A204.1 (cell line): Measurements from ENCODE around the gene UFSP1.

Experiments
- FAIRE-seq: peaks from 2 replicates; lab custom pipeline; 2012; peaks lifted over from hg19 to GRCh38; lab: Jason Lieb, UNC

Gene UFSP1

GRCh38 chr7:100895701-100895955 is 6.1 kb upstream of the UFSP1 start, which contains the start of gene ACHE:
TSS of gene ACHE (minus strand) at chr7:100895888. CDS start at chr7:100894232, 1,656 bp downstream.
- FAIRE-seq: no peak

- no peak for FAIRE-seq
Measured at GRCh38 chr7:100894860-100895700, 5.6 kb upstream of the UFSP1 start.

GRCh38 chr7:100893910-100894721 is 4.6 kb upstream of the UFSP1 start:
- FAIRE-seq: no peak

- FAIRE-seq: no peak
Measured at GRCh38 chr7:100893318-100893895, 3.9 kb upstream of the UFSP1 start.

DNA sequence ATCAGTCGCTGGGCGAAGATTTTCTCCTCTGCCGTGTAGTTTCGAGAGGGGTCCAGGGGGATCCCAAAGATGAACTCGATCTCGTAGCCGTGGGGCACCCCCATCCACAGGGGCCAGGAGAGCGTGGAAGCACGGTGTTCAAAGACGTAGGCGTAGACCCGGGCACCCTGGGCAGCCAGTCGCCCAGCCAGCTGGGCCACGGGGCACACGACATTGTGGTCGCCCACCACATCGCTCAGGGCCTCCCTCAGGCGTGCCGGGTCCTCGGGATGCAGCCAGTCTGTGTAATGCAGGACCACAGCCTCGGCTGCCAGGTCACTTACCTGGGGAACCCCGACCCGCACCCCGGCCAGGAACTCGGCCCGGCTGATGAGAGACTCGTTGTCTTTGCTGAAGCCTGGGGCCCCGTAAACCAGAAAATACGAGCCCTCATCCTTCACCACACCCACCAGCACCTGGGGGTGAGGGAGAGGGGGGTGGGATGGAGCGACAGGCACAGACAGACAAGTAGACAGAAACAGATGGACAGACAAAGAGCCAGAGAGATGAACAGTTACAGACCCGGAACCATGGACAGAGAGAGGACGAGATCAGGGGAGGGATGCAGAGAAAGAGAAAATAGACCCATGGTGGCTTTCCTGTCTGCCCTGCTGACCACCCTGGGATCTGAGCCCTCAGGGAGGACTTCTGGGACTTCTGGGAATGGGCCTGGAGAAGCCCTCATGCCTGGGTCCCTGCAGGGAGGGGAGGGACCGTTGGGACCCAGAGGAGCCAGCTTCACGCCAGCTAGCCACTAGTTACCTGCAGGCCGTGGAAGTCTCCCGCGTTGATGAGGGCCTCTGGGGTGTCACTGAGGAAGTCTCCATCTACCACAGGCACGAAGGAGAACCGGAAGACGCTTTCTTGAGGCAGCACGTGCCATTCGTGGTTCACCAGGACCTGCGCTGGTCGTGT is 3.1 kb upstream of the UFSP1 start:
- no peak for FAIRE-seq

DNA sequence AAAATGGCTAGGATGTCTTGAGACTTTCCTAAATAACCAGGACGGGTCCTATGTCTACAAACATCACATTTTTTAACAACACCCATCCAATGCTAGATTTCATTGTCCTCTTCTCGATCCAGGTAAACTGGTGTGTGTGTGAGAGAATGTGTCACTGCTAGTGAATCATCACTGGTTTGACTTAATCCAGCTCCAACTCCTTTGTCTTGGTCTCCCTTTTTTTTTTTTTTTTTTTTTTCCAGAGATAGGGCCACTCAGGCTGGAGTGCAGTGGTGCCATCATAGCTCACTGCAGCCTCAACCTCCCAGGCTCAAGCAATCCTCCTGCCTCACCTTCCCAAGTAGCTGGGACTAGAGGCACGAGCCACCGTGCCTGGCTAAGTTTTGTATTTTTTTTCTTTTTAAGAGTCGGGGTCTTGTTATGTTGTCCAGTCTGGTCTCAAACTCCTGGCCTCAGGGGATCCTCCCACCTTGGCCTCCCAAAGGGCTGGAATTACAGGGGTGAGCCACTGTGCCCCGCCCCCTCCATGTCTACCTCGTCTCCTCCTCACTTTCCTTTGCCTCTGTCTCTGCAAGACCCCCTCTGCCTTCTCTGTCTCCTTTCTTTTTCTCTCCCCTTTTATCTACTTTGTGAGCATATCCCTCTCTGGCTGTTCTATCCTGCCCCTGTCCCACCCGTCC is 2.2 kb upstream of the UFSP1 start:
- FAIRE-seq: no peak

DNA sequence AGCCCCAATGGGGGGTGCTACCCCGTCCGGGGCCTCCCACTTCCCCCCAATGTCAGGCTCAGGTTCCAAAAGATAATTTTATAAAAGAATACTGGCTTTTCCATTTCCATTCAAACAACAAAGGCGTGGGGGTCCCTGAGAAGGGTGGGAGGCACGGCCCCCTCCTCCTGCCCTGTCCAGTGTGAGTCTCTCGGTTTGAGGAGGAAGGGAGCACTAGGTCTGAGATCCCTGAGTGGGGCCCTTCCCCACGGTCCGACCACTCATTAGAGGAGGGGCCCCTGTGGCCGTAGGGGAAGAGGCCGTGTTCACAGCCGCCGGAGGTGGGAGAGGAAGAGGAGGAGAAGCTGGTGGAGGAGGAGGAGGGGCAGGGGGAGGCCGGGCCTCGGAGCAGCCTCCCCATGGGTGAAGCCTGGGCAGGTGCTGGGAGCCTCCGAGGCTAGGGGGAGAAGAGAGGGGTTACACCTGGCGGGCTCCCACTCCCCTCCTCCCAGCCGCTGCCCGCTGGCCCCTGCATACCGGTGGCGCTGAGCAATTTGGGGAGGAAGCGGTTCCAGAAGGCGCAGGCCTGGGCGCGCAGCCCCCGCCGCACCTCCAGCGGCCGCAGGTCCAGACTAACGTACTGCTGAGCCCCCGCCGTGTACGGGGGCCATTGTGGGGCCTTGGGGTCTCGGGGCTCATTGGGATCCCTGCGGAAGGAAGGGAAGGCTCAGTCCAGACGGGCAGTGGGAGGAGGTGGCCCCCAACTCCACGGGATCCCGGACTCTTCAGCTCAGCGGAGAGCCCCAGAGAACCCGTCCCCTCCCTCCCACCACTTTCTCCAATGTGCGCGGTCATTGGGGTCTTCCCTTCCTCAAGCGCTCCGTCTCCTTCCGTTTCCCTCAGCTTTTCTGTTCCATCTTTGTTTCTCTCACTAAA is 1.4 kb upstream of the UFSP1 start:
- no peak for FAIRE-seq

DNA sequence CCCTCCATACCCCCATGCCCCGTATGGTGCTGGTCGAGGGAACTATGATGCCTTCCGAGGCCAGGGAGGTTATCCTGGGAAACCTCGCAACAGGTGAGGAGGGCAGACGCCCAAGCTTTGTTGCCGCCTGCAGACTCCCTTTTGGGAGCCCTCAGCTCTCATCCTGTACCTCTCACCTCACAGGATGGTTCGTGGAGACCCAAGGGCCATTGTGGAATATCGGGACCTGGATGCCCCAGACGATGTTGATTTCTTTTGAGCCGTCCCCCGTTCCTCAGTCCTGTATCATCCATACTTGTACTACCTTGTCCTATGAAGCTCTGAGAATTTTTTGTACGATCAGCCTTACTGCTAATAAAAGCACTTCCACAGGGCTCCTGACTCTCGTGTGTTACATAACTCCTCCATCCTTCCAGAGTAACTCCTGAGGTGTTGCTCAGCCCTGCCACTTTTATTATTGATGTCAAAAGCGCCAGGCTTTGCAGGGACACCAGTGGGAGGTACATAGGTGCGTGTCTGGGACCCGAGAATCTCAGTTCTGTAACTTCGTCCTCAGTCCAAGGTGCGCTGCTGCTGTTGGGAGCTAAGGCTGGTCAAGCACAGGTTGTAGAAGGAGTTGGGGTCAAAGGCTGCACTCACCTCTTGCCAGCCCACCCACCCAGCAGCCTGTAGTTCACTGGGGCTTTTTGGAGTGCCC is 1.1 kb downstream of the UFSP1 start:
- no peak for FAIRE-seq

DNA sequence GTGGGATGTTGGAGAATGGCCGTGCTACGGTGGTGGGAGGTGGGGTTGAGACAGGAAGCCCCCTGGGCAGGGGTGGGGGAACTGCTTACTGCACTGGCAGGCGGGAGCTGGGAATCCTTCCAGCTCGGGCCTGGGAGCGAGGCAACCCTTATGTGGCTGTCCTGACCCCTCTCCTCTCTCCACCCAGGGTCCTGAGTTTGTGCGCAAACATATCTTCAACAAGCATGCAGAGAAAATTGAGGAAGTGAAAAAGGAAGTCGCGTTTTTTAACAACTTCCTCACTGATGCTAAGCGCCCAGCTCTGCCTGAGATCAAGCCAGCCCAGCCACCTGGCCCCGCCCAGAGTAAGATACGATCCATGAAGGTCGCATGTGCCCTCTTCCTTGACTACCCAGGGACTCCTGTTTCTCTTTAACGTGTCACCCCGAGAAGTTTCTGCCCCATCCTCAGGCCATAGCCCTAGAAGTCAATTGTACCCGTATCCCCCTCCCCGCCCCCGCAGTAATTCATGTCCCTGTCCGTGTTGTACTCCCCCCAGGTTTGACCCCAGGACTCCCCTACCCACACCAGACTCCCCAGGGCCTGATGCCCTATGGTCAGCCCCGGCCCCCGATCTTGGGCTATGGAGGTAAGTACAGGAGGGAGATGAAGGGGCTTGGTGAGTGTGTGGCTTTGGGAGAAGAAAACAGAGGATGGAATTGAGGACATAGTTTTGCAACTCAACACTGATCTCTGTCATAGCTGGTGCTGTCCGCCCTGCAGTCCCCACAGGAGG is 1.8 kb downstream of the UFSP1 start:
- FAIRE-seq: no peak

DNA sequence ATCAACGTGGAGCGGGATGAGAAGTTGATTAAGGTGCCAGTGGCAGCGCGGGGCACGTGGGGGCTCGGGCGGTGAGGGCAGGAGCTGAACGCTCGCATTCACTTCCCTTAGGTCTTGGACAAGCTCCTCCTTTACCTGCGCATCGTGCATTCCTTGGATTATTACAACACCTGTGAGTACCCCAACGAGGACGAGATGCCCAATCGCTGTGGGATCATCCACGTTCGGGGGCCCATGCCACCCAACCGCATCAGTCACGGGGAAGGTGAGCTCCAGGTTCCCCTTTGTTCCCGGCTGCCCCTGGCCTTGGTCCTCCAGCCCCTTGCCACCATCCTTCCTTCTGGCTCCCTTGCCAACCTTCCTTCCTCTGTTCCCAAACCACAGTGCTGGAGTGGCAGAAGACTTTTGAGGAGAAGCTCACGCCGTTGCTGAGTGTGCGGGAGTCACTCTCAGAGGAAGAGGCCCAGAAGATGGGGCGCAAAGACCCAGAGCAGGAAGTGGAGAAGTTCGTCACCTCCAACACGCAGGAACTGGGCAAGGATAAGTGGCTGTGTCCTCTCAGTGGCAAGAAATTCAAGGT is 2.5 kb downstream of the UFSP1 start:
- FAIRE-seq: no peak

DNA sequence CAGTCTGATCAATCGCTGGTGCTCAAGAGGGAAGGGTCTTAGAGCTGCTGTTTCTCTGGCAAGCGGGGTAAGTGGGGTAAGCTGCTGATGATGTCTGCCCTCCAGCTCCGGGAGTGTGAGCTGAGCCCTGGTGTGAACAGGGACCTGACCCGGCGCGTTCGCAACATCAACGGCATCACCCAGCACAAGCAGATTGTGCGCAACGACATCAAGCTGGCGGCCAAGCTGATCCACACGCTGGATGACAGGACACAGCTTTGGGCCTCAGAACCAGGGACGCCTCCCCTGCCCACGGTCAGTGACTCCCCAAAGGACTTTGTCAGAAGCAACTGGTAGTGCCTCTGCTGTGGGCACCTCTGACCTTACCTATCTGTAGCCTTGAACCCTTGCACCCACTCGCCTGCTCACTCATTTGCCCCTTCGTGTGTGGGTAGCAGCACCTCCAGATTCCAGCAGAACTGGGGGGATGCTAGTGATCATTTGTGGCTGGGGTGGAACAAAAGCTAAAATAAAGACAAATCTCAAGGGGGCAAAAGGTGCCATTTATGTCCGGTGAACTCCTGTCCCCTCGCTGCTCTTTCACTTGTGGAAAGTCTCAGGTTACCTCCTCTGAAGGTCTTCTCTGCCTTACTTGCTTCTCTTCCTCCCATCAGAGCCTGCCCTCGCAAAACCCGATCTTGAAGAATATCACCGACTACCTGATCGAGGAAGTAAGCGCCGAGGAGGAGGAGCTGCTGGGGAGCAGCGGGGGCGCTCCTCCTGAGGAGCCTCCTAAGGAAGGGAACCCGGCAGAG is 3.2 kb downstream of the UFSP1 start:
- FAIRE-seq: no peak

GRCh38 chr7:100885440-100886141 is 3.9 kb downstream of the UFSP1 start:
- FAIRE-seq: no peak

DNA sequence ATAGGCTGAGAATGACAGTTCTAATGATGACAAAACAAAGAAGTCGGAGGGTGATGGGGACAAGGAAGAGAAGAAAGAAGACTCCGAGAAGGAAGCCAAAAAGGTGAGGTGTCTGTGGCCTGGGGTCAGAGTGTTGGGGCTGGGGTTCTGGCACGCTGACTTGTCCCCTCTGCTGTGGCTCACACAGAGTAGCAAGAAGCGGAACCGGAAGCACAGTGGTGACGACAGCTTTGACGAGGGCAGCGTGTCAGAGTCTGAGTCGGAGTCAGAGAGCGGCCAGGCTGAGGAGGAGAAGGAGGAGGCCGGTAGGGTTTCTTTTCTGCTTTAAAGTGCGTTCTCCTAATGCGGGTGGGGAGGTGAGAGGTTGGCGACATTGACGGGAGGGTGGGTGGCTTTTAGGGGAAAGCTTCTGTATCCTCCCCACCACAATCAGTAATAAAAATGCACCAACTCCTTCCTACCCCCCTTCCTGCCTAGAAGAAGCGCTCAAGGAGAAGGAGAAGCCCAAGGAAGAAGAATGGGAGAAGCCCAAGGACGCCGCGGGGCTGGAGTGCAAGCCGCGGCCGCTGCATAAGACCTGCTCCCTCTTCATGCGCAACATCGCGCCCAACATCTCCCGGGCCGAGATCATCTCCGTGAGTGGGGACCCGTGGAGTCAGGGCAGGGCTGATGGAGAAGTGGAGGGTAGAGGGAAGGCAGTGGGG is 4.6 kb downstream of the UFSP1 start:
- no peak for FAIRE-seq

- no peak for FAIRE-seq
Measured at GRCh38 chr7:100882785-100883526, 6.6 kb downstream of the UFSP1 start.

DNA sequence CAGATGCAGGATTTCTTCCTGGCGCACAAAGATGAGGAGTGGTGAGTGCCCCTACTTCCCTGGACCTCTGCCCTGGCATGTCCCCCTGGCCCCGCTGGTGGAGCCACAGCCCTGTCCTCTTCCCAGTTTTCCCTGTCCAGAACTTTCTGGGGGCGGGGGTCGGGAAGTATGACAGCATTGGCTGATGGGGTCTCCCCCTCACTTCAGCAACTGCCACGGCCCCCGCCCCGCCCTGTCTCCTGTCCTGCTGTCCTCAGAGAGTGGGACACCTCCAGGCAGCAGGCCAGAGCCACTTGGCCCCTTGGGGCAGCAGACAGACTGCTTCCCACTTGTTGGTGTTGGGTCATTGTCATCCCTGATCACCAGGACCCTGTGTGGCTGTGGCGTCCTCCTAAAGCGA is 7.3 kb downstream of the UFSP1 start:
- no peak for FAIRE-seq

- no peak for FAIRE-seq
Measured at GRCh38 chr7:100881136-100881535, 8.4 kb downstream of the UFSP1 start.
